Tibial nerve (tissue), 4 donors: ENCODE data around the gene CAVIN2.

Source experiments
- CTCF ChIP-seq, 5 experiments: fragments of 200-600 bp in 3 of 5; fragments of 450-650 bp in 2 of 5; sonication (generic) in 3 of 5; IDR thresholded peaks; one replicate each; pipeline ENCODE4 v1.5.1; 2016 to 2019; ENCODE audit warnings: antibody characterized with exemption in 5 of 5, mild to moderate bottlenecking in 3 of 5, moderate library complexity in 2 of 5
- EP300 ChIP-seq, 2 donors: sonication (generic); formaldehyde crosslinking; IDR thresholded peaks; one replicate each; pipeline ENCODE4 v1.6.1; 2017; ENCODE audit warnings: antibody characterized with exemption in 2 of 2, mild to moderate bottlenecking in 1 of 2
- POLR2A ChIP-seq, 2 donors: fragments of 450-650 bp; IDR thresholded peaks; one replicate each; pipeline ENCODE4 v1.6.1; 2017; ENCODE audit warnings: antibody characterized with exemption in 2 of 2, mild to moderate bottlenecking in 2 of 2, moderate library complexity in 2 of 2

- TF ChIP-seq CTCF (IDR thresholded peaks at IDR 0.05), result no peak
- TF ChIP-seq POLR2A (IDR thresholded peaks at IDR 0.05), result no peak
- TF ChIP-seq EP300 (IDR thresholded peaks at IDR 0.05), result no peak
Observed at GRCh38 chr2:191888400-191889166, 41.7 kb upstream of the CAVIN2 start.
